Spleen (tissue), 11 donors: Measurements from ENCODE around the gene ZC3H7B. TPM values are rescaled to one million over a fixed set of nuclear protein-coding genes. Genes with fewer than 3 reads are reported as not detected.

ENCODE experiments used
- DNase-seq: peaks from one replicate; pipeline ENCODE4 v3.0.0-alpha.2; 2020
- H3K27ac ChIP-seq, 8 donors: fragments of 200-600 bp; sonication (generic) in 7 of 8; 1 replicate in 4 of 8; 2 replicates in 4 of 8; pipeline versions ENCODE4 v1.5.0 to v1.8.0; 2016 to 2021; ENCODE audit warnings: inconsistent platforms in 4 of 8, mild to moderate bottlenecking in 4 of 8, moderate library complexity in 1 of 8
- H3K27me3 ChIP-seq, 7 donors: fragments of 200-600 bp; sonication (generic) in 6 of 7; replicated peaks in 1 of 7; 1 replicate in 4 of 7; 2 replicates in 3 of 7; pipeline versions ENCODE4 v1.5.0 to v1.8.0; 2016 to 2021; ENCODE audit warnings: inconsistent platforms in 3 of 7, mild to moderate bottlenecking in 1 of 7
- H3K36me3 ChIP-seq, 6 donors: fragments of 200-600 bp; sonication (generic) in 5 of 6; 1 replicate in 4 of 6; 2 replicates in 2 of 6; pipeline versions ENCODE4 v1.5.0 to v1.8.0; 2016 to 2021; ENCODE audit warnings: inconsistent platforms in 2 of 6
- H3K4me1 ChIP-seq, 6 donors: fragments of 200-600 bp; sonication (generic) in 5 of 6; 1 replicate in 3 of 6; 2 replicates in 3 of 6; pipeline versions ENCODE4 v1.5.0 to v1.8.0; 2016 to 2021; ENCODE audit warnings: inconsistent platforms in 3 of 6
- H3K4me3 ChIP-seq, 8 donors: fragments of 200-600 bp; sonication (generic) in 7 of 8; 1 replicate in 4 of 8; 2 replicates in 4 of 8; pipeline versions ENCODE4 v1.5.0 to v1.8.0; 2016 to 2021; ENCODE audit warnings: inconsistent platforms in 4 of 8, mild to moderate bottlenecking in 4 of 8, moderate library complexity in 2 of 8
- H3K9me3 ChIP-seq, 8 donors: fragments of 200-600 bp; sonication (generic) in 7 of 8; 1 replicate in 4 of 8; 2 replicates in 4 of 8; pipeline versions ENCODE4 v1.5.0 to v1.8.0; 2016 to 2021; ENCODE audit warnings: inconsistent platforms in 4 of 8
- POLR2A ChIP-seq, 3 donors: fragments of 450-650 bp; IDR thresholded peaks; one replicate each; pipeline ENCODE4 v1.5.1; 2017; ENCODE audit warnings: antibody characterized with exemption in 3 of 3, mild to moderate bottlenecking in 1 of 3
- POLR2AphosphoS5 ChIP-seq, 3 donors: sonication (generic); formaldehyde crosslinking; IDR thresholded peaks; one replicate each; pipeline ENCODE4 v1.5.1; 2017; ENCODE audit warnings: antibody characterized with exemption in 3 of 3
- WGBS, 5 donors: extraction: QIAGEN DNeasy Blood & Tissue Kit in 3 of 5; methylation state at CpG; one replicate each; pipeline versions ENCODE4 v1.1.5 to v1.1.7; 2013 to 2018; 5-methylcytosine and 5-hydroxymethylcytosine counted together
- intact Hi-C: fragments of 100-400 bp; cut with DNase I; formaldehyde crosslinking; loops from one replicate; pipeline ENCODE4 v1.15.0; 2023; ENCODE audit warnings: low total_unique reads
- polyA plus RNA-seq, 3 donors: library from polyadenylated mRNA; stranded (reverse); fragments of 200-250 nt; gene quantifications; one replicate each; pipeline ENCODE4 v1.2.1, GENCODE V29; 2013
- total RNA-seq, 7 donors: library from RNA; depleted of rRNA in 3 of 7; stranded (reverse); fragments of >200 nt in 3 of 7; fragmentation: NEBNext Ultra II Directional in 4 of 7; extraction: Animal tissue kit (Norgen Biotek cat#: 25700) in 4 of 7; gene quantifications; one replicate each; pipeline versions ENCODE4 v1.1.0 to v1.2.1, GENCODE V29; 2016 to 2021
- TF ChIP-seq, protein P1 (sequence below), 11 experiments: fragments of 200-600 bp in 7 of 11; fragments of 450-650 bp in 4 of 11; sonication (generic) in 4 of 11; IDR thresholded peaks in 8 of 11; conservative IDR thresholded peaks in 3 of 11; 1 replicate in 7 of 11; 2 replicates in 4 of 11; pipeline versions ENCODE4 v1.4.0 to v1.8.0; 2016 to 2021; ENCODE audit warnings: antibody characterized with exemption in 11 of 11, inconsistent platforms in 4 of 11, mild to moderate bottlenecking in 1 of 11
- donor health status: healthy with polysubstance abuse.
- donor health status: DM: no; HTN: no; CAD: no; lungs with moderate emphysema.
- donor health status: DM: no; HTN: no; CAD: no.
- donor health status: Bipolar disorder and iron deficiency.
- donor health status: healthy.
- donor health status: DM: no; HTN: no; CAD: no.
- donor health status: DM: yes; HTN: yes; CAD: no.

The ZC3H7B gene
- total and polyA plus RNA-seq, 10 donors = 10.5 to 59.1 (median 46.9) TPM

DNA sequence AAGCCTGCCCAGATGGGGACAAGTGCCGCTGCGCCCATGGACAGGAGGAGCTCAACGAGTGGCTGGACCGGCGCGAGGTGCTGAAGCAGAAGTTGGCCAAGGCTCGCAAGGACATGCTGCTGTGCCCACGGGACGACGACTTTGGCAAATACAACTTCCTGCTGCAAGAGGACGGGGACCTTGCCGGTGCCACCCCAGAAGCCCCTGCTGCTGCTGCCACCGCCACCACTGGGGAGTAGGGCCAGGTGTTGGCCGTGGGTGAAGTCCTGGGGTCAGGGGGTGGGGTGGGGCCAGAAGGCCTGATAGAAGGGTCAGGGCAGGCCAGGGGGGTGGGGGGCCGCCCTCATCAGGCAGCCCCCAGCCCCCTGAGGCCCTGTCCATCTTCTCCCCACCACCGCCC lies 55.9 kb downstream of the ZC3H7B start:
- H3K36me3 ChIP-seq = peaks cover 4 to 75% (median 57%) of the 10 kb centered on the region in 6 donors
- H3K27me3 ChIP-seq = no peaks in the 10 kb centered on the region
- no peak for DNase-seq
- no peaks in the 10 kb centered on the region for H3K9me3 ChIP-seq
- intact Hi-C loops = no loop called here
- WGBS, 5 donors = 87 to 92% (median 91%) methylated on average over 15 to 16 of the region's 16 CpGs; no CpG with 5 or more reads in 1 of the 5 donors
- H3K4me3 ChIP-seq = no peak overlapping the region
- H3K27ac ChIP-seq = no peak overlapping the region
- H3K4me1 ChIP-seq = no peaks in the 10 kb centered on the region
- TF ChIP-seq, protein P1, sequence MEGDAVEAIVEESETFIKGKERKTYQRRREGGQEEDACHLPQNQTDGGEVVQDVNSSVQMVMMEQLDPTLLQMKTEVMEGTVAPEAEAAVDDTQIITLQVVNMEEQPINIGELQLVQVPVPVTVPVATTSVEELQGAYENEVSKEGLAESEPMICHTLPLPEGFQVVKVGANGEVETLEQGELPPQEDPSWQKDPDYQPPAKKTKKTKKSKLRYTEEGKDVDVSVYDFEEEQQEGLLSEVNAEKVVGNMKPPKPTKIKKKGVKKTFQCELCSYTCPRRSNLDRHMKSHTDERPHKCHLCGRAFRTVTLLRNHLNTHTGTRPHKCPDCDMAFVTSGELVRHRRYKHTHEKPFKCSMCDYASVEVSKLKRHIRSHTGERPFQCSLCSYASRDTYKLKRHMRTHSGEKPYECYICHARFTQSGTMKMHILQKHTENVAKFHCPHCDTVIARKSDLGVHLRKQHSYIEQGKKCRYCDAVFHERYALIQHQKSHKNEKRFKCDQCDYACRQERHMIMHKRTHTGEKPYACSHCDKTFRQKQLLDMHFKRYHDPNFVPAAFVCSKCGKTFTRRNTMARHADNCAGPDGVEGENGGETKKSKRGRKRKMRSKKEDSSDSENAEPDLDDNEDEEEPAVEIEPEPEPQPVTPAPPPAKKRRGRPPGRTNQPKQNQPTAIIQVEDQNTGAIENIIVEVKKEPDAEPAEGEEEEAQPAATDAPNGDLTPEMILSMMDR (IDR thresholded peaks at IDR 0.05 in 8 of 11, conservative IDR thresholded peaks at IDR 0.05 in 3 of 11) = no peak
- TF ChIP-seq POLR2A (IDR thresholded peaks at IDR 0.05) = no peak

DNA sequence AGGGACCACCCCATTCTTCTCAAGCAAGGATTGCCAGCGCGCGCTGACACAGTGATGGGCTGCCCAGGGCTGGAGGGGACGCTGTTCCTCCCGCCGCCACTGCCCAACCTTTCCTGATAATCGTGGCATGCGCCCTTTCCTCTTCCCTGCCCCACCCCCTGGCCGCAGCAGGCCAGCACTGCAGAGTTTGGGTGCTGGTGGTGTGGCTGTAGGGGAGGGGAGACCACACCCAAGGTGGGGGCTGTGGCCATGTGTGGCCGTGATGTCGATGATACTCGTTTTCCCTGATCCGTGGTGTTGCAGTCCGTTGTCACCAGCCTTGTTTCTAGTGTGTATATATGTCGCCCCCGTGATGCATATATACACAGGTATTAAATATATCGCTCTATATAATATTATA lies 57.6 kb downstream of the ZC3H7B start:
- TF ChIP-seq, protein P1 (IDR thresholded peaks at IDR 0.05 in 8 of 11, conservative IDR thresholded peaks at IDR 0.05 in 3 of 11) = no peak
- peak in 1 of 3 donors; percentile 43 for TF ChIP-seq POLR2AphosphoS5 (IDR thresholded peaks at IDR 0.05)
- 85 to 91% (median 89%) methylated on average over 15 to 17 of the region's 17 CpGs for WGBS, 5 donors
- no peak overlapping the region for H3K4me3 ChIP-seq
- H3K27me3 ChIP-seq = no peaks in the 10 kb centered on the region
- H3K4me1 ChIP-seq = no peaks in the 10 kb centered on the region
- no peak for DNase-seq
- H3K9me3 ChIP-seq = no peaks in the 10 kb centered on the region
- H3K27ac ChIP-seq = no peak overlapping the region
- peaks cover 4 to 58% (median 43%) of the 10 kb centered on the region in 6 donors for H3K36me3 ChIP-seq
- intact Hi-C loops = no loop called here

DNA sequence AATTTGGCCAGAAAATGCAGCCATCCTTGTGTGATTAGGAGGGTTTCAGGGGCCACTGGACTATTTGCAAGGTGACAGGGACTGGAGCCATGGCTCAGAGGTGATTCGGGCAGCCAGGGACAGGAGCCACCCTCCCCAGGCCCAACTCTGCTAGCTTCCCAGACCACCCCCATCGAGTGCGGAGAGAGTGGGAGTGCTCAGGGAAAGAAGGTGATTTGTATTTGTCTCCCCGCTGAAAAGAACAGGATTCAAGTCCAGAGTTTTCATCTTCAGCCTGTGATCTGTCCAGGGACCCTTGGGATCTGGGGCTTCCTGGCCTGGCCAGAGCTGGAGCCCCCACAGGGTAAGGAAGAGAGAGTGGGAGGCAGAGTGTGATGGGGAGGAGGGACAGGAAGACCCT lies 58.1 kb downstream of the ZC3H7B start:
- Histone ChIP-seq H3K4me1 (no peaks in the 10 kb centered on the region), H3K36me3 (peaks cover 4 to 53% (median 39%) of the 10 kb centered on the region in 6 donors), H3K9me3 (no peaks in the 10 kb centered on the region), H3K27me3 (no peaks in the 10 kb centered on the region), H3K4me3 (no peak overlapping the region), H3K27ac (no peak overlapping the region)
- DNase-seq = no peak
- 84 to 95% (median 86%) methylated on average over 4 of the region's 4 CpGs for WGBS, 5 donors
- intact Hi-C loops = no loop called here
- TF ChIP-seq POLR2AphosphoS5 (IDR thresholded peaks at IDR 0.05) (no peak), POLR2A (IDR thresholded peaks at IDR 0.05) (no peak)
- TF ChIP-seq, protein P1 (IDR thresholded peaks at IDR 0.05 in 8 of 11, conservative IDR thresholded peaks at IDR 0.05 in 3 of 11) = no peak

DNA sequence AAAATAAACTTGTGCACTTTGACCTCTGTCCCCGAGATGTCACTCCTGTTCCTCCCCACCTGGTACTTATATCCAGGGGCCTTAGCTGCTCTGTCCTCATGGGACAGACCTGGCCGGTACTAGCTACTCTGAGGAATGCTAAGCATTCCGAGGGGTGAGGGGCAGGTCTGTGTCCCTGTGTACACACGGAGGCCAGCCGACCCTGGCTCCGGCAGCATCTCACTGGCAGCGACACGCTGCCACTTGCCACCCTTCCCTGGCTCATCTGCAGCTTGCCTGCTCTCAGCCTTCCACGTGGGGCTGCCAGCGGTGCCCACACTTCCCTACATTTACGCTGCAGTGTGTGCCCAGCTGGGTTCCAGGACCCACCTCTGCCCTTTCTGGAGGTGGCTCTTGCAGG lies 58.8 kb downstream of the ZC3H7B start:
- TF ChIP-seq POLR2AphosphoS5 (IDR thresholded peaks at IDR 0.05) = peak in 2 of 3 donors; percentile 21 to 49
- TF ChIP-seq, protein P1 (IDR thresholded peaks at IDR 0.05 in 8 of 11, conservative IDR thresholded peaks at IDR 0.05 in 3 of 11) = no peak
- Histone ChIP-seq H3K4me3 (no peak overlapping the region), H3K36me3 (peaks cover 4 to 46% (median 32%) of the 10 kb centered on the region in 6 donors), H3K27ac (no peak overlapping the region), H3K9me3 (no peaks in the 10 kb centered on the region), H3K27me3 (no peaks in the 10 kb centered on the region), H3K4me1 (no peaks in the 10 kb centered on the region)
- DNase-seq = no peak
- intact Hi-C loops = no loop called here
- WGBS, 5 donors = 88 to 94% (median 93%) methylated on average over 7 to 11 of the region's 11 CpGs
